Left ventricle myocardium inferior (tissue), 1 donor: ENCODE data around the gene CHRNE. TPM values are rescaled to one million over a fixed set of nuclear protein-coding genes. Genes with fewer than 3 reads are reported as not detected.

Source experiments
- DNase-seq: peaks from one replicate; pipeline ENCODE4 v3.0.0-alpha.2; 2020
- H3K27ac ChIP-seq: fragments of 200-600 bp; replicated peaks from 2 replicates; pipeline ENCODE4 v1.8.0; 2021
- H3K27me3 ChIP-seq: fragments of 200-600 bp; 2 replicates; pipeline ENCODE4 v1.8.0; 2021; ENCODE audit warnings: low read depth
- H3K36me3 ChIP-seq: fragments of 200-600 bp; 2 replicates; pipeline ENCODE4 v1.8.0; 2021
- H3K4me1 ChIP-seq: fragments of 200-600 bp; 2 replicates; pipeline ENCODE4 v1.8.0; 2021
- H3K4me3 ChIP-seq: fragments of 200-600 bp; 2 replicates; pipeline ENCODE4 v1.8.0; 2021; ENCODE audit warnings: mild to moderate bottlenecking, moderate library complexity
- H3K9me3 ChIP-seq: fragments of 200-600 bp; replicated peaks from 2 replicates; pipeline ENCODE4 v1.8.0; 2021
- intact Hi-C: fragments of 100-400 bp; cut with micrococcal nuclease; formaldehyde crosslinking; loops from one replicate; pipeline ENCODE4 v1.11.0; 2022
- total RNA-seq: library from RNA; stranded (reverse); fragmentation: NEBNext Ultra II Directional; extraction: Animal tissue kit (Norgen Biotek cat#: 25700); gene quantifications from one replicate; pipeline ENCODE4 v1.2.1, GENCODE V29; 2021
- TF ChIP-seq, protein P1 (sequence below): fragments of 200-600 bp; IDR thresholded peaks from 2 replicates; pipeline ENCODE4 v1.8.0; 2021; ENCODE audit warnings: antibody characterized with exemption, mild to moderate bottlenecking, borderline replicate concordance
- donor health status: DM: no; HTN: yes; CAD: no; lungs with severe emphysema.

CHRNE gene
- total RNA-seq, 1 donor from 2014 or later = 1.5 TPM

DNA sequence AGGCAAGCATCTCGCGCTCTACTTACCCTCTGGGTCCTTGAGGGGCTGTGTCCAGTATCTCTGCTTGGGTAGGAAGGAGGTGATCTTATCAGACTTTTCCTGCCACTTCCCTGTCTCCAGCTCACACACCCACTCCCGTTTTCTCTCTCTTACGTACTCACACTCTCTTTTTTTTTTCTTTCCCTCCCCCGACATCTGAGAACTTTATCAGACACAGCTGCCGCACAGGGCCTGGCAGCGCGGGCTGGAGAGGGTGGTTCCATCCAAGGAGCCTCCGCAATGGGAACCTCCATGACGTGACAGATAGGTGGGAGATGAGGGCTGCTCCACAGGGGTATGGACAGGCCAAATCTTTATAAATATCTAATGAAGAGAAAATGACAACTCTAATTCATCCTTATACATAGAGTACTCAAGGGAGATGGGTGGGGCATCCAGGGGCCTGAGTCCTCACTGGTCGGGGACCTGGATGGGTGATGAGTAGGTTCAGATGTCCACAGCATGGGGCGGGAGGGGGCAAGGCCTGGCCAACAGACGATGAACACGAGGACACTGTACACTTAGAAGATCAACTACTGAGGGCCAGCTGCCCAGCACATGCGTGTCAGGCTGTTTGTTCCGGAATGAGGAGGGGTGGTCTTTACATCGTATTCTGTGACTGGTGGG is 46.5 kb downstream of the CHRNE start:
- TF ChIP-seq, protein P1, sequence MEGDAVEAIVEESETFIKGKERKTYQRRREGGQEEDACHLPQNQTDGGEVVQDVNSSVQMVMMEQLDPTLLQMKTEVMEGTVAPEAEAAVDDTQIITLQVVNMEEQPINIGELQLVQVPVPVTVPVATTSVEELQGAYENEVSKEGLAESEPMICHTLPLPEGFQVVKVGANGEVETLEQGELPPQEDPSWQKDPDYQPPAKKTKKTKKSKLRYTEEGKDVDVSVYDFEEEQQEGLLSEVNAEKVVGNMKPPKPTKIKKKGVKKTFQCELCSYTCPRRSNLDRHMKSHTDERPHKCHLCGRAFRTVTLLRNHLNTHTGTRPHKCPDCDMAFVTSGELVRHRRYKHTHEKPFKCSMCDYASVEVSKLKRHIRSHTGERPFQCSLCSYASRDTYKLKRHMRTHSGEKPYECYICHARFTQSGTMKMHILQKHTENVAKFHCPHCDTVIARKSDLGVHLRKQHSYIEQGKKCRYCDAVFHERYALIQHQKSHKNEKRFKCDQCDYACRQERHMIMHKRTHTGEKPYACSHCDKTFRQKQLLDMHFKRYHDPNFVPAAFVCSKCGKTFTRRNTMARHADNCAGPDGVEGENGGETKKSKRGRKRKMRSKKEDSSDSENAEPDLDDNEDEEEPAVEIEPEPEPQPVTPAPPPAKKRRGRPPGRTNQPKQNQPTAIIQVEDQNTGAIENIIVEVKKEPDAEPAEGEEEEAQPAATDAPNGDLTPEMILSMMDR = no peak
- no peak for DNase-seq
- Histone ChIP-seq H3K4me1 (peaks cover 66% of the 10 kb centered on the region), H3K27me3 (no peaks in the 10 kb centered on the region), H3K4me3 (no peak overlapping the region), H3K27ac (peak overlapping the region; percentile 89), H3K9me3 (no peaks in the 10 kb centered on the region), H3K36me3 (peaks cover 11% of the 10 kb centered on the region)
- intact Hi-C loops = no loop called here

DNA sequence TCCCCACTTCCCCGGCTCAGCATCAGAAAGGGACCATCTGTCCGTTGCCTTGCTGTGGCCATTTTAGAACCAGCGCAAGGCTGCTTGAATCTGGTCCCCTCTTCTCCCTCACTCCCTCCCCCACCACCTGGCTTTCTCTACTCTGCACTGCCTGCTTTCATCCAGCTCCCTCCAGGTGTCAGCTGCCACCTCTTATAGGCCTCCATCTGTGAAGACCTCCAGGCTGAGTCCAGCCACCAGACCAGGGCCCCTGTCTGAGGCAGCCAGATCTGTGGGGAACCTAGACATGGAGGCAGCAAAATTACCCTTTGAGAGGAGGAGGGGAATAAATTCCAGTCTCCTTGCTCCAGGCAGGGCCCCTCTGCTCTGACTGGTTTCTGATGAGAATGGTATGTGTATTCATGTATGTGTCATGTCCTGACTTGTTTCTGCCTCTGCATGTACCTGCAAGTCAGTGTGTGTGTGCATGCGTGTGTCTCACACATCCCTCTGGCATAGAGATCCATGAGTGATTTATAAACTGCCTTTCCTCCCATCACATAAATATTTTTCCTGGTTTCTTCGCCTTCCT is 48.7 kb downstream of the CHRNE start:
- intact Hi-C loops = no loop called here
- DNase-seq = no peak
- H3K4me3 ChIP-seq = no peak overlapping the region
- H3K27me3 ChIP-seq = no peaks in the 10 kb centered on the region
- H3K27ac ChIP-seq = no peak overlapping the region
- H3K9me3 ChIP-seq = no peaks in the 10 kb centered on the region
- H3K36me3 ChIP-seq = peaks cover 11% of the 10 kb centered on the region
- TF ChIP-seq, protein P1 = no peak
- H3K4me1 ChIP-seq = peaks cover 65% of the 10 kb centered on the region

DNA sequence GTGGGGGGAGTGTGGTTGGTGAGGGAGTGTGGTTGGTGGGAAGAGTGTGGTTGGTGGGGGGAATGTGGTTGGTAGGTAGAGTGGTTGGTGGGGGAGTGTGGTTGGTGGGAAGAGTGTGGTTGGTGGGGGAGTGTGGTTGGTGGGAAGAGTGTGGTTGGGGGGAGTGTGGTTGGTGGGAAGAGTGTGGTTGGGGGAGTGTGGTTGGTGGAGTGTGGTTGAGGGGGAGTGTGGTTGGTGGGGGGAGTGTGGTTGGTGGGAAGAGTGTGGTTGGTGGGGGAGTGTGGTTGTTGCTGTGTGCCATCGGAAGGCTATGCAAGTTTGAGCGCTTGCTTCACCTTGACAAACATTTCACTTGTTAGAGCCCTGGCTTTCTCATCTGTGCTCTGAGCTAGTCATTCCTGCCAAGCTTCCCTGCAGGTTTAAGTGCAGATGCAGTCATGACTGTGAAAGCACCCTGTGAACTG is 49.7 kb downstream of the CHRNE start:
- H3K4me3 ChIP-seq = no peak overlapping the region
- DNase-seq = no peak
- H3K9me3 ChIP-seq = no peaks in the 10 kb centered on the region
- peaks cover 11% of the 10 kb centered on the region for H3K36me3 ChIP-seq
- H3K27ac ChIP-seq = no peak overlapping the region
- no peaks in the 10 kb centered on the region for H3K27me3 ChIP-seq
- intact Hi-C loops = no loop called here
- peaks cover 65% of the 10 kb centered on the region for H3K4me1 ChIP-seq
- TF ChIP-seq, protein P1 = no peak

DNA sequence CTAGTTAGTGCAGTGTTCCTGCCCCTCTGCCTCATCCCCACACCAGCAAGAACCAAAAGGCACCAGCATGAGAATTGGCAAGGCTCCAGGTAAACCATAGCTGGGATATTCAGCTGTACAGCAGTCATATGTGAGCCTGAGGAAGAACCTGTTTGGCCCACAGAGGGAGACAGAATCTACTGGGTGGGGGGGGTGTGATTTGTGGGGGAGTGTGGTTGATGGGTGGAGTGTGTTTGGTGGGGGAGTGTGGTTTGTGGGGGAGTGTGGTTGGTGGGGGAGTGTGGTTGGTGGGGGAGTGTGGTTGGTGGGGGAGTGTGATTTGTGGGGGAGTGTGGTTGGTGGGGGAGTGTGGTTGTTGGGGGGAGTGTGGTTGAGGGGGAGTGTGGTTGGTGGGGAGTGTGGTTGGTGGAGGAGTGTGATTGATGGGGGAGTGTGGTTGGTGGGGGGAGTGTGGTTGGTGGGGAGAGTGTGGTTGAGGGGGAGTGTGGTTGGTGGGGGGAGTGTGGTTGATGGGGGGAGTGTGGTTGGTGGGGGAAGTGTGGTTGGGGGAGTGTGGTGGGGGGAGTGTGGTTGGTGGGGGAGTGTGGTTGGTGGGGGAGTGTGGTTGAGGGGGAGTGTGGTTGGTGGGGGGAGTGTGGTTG is 50.2 kb downstream of the CHRNE start:
- no peak overlapping the region for H3K4me3 ChIP-seq
- intact Hi-C loops = no loop called here
- H3K27me3 ChIP-seq = no peaks in the 10 kb centered on the region
- DNase-seq = no peak
- H3K27ac ChIP-seq = no peak overlapping the region
- peaks cover 11% of the 10 kb centered on the region for H3K36me3 ChIP-seq
- H3K4me1 ChIP-seq = peaks cover 65% of the 10 kb centered on the region
- H3K9me3 ChIP-seq = no peaks in the 10 kb centered on the region
- TF ChIP-seq, protein P1 = no peak

DNA sequence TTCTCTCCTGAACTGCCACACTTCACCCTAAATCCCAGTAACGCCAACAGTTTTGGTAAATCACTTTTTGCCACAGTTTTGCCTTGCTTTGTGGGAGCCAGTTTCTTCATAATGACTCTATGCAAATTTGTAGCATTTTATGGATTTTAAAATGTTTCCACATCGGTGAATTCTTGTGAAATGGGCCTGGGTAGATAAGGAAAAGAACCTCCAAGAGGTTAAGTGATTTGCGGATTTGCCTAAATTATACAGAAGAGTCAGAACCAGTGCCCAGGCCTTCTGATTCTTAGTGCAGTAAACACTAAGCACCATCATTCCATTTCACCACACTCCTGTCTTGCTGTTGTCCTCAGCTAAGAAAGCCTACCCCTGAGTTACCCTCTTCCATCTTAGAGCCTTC is 51.8 kb downstream of the CHRNE start:
- no peaks in the 10 kb centered on the region for H3K27me3 ChIP-seq
- H3K36me3 ChIP-seq = peaks cover 11% of the 10 kb centered on the region
- intact Hi-C loops = no loop called here
- no peaks in the 10 kb centered on the region for H3K9me3 ChIP-seq
- no peak overlapping the region for H3K4me3 ChIP-seq
- no peak for DNase-seq
- H3K4me1 ChIP-seq = peaks cover 65% of the 10 kb centered on the region
- peak overlapping the region; percentile 3 for H3K27ac ChIP-seq
- TF ChIP-seq, protein P1 = no peak
